Limb (tissue), 2 donors: Measurements from ENCODE around the gene FERMT2.

ENCODE experiments used
- DNase-seq, 2 donors: peaks; one replicate each; pipeline ENCODE4 v3.0.0-alpha.2; 2016; ENCODE audit errors: extremely low spot score in 2 of 2

The FERMT2 gene

DNA sequence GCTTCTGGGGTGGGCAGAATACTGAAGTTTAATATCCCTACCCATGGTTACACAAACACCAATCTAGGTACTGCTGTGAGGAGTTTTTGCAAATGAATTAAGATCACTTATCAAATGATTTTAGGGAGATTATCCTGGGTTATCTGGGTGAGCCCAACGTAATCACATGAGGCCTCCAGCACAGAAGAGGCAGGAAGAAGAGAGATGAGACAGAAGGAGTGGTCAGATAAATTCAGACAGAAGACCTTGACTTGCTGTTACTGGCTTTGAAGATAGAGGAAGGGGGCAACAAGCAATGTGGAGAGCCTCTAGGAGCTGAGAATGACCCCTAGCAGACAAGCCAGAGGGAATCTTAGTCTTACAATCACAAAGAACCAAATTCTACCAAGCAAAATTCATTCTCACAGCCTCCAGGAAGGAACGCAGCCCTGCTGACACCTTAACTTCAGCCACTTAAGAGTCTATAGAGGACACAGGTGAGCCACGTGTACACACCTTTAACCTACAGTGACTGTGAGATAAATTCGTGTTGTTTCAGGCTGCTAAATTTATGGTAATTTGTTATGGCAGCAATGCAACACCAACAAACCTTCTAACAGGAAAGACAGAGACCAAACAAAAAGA is 49.4 kb downstream of the FERMT2 start:
- DNase-seq, result no peak

DNA sequence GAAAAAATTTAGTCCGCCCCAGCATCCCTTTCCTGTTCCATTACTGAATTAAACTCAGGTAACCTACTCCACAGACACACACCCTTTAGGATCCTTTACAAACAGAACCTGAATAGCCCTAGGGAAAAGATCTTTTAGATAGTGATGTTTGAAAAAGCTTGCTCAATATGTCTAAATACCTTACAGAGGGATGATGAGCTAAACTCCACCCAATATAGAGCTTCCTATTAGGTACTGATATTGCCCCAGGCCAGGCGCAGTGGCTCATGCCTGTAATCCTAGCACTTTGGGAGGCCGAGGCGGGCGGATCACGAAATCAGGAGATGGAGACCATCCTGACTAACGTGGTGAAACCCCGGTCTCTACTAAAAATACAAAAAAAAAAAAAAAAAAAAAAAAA is 50.1 kb downstream of the FERMT2 start:
- no peak for DNase-seq

DNA sequence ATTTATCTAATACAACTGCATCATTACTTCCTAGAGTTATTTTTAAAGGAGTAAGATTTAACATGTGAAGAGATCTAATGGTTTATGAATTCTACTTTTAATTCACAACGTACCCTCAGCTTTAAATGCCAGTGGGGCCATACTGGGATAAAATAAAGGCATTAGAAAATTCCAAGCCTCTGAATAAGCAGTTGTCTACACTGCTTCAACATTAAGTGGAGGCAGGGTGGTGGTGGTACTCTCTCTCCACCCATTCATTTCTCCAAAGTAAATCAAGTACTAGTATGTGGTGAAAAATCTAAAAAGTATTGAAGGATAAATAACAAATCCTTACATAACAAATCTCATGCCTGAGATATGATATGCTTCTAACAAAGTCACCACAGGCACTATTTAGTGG is 52.4 kb downstream of the FERMT2 start:
- DNase-seq, result no peak

DNA sequence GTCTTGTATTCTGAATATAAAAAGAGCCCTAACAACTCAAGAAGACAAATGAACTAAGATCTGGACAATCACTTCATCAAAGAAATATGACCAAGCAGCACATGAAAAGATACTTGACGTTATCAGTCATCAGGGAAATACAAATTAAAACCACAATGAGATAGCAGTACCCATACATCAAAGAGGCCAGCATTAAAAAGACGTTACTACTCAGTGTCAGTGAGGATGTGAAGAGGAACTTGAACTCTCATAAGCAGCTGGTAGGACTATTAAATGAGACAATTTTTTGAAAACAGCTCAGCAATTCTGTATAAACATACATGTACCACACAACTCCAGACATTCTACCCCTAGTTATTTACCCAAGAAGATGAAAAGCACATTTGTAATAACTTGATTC is 55.9 kb downstream of the FERMT2 start:
- no peak for DNase-seq

DNA sequence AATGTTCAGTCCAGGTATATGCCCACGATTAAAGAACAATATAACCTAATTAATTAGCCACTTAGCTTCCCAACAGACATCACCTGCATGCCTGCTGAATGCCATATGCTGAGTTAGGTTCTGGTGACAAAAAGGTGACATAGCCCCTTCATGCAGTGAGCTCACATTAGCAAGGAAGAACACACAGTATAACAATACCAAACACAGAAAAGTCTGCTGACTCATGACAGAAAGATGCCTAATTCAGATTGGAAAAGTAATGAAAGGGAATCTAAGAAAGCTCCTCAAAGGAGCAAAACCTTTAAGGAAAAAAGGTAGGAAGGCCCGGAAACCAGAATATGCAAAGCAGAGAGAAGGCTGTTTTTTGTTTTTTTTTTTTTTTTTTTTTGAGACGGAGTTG is 59.0 kb downstream of the FERMT2 start:
- DNase-seq, result no peak

DNA sequence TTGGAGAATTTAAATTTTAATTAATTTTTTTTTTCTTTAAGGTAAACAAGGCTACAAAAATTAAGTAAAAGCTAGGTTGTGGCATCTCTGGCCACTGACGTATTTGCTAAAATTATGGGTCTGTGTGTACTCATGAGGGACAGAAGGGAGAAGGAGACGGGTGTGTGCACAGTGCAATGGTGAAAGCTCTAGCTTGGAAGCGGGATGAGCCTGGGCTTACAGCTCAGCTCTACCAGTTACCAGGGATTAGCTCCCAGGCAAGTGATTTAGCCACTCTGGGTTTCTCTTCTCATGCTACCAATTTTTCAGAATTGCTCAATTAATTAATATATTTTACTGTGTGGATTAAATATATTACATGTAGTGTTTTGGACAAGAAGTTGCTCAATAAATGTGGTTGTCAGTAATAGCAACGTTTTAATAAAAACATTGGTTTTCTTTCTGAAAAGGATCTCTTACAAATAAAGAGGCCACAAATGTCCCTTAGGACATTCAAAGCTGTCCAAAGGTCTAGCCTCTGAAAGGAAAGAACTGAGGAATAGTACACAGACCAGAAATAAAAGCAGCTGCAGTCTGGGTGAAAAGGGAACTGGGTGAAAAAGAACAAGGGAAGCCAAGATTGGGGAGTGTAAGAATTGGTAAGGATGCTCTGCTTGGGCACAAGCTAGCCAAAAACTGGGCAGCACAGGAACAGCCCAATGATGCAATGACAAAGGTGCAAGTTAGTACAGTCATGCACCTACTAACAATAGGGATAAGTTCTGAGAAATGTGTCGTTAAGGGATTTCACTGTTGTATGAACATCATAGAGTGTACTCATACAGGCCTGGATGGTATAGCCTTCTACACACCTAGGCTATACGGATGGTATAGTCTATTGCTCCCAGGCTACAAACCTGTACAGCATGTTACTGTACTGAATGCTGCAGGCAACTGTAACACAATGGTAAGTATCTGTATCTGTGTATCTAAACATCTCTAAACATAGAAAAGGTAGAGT is 61.7 kb downstream of the FERMT2 start:
- DNase-seq, result no peak

DNA sequence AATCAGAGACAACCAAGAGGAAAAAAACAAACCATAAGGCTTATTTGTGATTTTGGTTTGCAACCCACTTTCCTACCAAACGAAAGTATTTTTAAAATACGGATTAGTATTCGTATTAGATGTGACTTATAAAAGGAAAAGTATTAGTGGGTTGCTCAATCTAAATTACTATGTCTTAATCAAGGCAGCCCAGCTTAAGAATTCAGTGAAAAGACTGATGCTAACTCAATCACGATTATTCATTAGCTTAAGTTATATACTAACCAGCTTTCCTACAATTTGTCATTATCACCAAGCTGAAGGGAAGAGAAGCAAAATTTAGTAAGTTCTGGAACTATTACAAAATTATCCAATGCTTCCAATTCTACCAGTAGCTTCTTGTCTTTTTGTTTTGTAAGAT is 62.7 kb downstream of the FERMT2 start:
- no peak for DNase-seq

DNA sequence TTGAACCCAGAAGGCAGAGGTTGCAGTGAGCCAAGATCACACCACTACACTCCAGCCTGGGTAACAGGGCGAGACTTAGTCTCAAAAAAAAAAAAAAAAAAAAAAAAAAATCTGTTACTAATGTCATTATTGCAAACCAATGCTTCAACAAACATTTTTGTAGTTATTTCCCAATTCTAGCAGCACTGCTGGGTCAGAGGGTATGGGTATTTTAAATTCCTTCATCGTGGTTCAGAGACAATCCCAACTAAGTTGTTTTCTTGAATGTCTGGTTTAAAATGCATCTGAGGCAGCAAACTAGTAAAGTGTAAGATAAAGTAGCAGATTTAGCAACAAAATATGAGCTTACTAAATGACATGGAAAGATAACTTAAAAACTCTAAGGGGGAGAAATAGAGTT is 65.6 kb downstream of the FERMT2 start:
- DNase-seq, result no peak

DNA sequence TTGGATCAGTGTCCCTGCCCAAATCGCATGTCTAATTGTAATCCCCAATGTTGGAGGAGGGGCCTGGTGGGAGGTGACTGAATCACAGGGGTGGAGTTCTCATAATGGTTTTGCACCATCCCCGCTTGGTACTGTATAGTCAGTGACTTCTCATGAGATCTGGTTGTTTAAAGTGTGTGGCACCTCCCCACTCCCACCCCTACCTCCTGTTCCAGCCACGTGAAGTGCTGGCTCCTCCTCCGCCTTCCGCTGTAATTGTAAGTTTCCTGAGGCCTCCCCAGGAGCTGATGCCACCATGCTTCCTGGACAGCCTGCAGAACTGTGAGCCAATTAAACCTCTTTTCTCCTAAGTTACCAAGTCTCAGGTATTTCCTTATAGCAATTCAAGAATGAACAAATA is 67.2 kb downstream of the FERMT2 start:
- no peak for DNase-seq

DNA sequence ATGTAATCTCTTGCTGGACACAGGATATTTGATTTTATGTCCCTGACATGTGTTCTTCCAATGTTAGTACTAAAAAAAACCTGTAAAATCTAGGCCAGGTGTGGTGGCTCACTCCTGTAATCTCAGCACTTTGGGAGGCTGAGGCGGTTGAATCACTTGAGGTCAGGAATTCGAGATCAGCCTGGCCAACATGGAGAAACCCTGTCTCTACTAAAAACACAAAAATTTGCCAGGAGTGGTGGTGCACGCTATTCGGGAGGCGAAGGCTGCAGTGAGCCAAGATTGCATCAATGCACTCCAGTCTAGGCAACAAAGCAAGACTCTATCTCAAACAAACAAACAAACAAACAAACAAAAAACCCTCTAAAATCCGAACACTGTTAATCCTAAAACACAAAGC is 68.0 kb downstream of the FERMT2 start:
- no peak for DNase-seq

DNA sequence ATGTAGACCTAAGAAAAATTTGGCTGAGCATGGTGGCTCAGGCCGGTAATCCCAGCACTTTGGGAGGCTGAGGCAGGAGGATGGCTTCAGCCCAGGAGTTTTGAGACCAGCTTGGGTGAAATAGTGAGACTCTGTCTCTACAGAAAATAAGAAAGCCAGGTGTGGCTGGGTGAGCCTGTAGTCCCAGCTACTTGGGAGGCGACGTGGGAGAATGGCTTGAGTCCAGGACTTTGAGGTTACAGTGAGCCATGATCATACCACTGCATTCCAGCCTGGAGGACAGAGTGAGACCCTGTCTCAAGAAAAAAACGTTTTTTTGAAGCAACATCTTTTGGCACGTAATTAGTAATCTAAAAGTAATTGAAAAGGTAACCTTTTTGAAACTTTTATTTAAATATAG is 70.9 kb downstream of the FERMT2 start:
- no peak for DNase-seq

DNA sequence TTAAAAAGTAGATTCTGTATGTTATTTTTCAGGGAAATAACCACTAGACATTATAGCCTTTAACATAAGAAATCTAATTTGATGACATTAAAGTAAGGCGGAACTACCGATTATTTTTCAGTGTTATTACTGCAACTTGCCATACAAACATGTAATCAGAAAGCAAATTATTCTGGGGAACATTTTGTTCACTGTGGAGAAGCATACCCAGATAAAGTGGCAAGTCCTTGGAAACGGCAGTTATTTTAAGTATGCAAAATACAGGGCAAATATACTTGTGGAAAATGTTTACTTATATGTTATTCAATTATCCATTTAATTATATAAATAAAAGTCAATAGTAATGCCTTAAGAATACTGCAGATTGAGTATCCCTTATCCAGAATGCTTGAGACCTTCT is 71.9 kb downstream of the FERMT2 start:
- no peak for DNase-seq

DNA sequence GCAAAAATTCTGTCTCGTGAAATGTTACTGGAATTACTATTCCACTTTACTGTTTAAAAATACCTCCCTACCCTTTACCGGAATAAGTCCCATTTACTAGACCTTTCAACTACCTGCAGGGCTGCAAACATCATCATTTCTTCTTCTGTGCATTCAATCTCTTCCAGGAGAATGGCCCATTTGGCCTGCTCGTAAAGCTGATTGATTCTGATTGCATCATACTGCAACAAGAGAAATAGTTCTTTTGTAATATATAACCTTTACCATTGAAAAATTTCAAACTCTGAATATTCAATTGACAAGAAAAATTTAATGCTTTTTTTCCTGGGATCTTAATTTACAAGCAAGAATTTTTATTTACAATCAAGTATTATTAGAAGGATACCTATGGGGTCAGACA is 72.4 kb downstream of the FERMT2 start:
- no peak for DNase-seq

DNA sequence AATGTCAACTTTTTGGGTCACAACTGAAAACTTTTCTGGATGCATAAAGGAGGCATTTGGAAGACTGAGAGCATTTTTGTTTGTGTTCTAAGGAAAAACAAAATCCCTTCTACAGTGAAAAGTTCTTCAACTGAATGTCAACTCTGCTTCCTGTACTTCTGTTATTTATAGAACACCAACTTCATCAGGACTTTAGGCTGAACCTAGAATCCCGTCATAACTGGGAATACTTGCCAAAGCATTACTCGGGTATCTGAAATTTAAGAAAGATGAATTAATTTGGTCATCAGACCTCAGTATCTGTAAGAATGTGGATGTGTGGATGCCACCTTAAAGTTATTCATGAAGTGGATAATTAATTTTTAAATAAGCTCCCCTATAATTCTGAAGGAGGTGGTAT is 73.2 kb downstream of the FERMT2 start:
- DNase-seq, result no peak

DNA sequence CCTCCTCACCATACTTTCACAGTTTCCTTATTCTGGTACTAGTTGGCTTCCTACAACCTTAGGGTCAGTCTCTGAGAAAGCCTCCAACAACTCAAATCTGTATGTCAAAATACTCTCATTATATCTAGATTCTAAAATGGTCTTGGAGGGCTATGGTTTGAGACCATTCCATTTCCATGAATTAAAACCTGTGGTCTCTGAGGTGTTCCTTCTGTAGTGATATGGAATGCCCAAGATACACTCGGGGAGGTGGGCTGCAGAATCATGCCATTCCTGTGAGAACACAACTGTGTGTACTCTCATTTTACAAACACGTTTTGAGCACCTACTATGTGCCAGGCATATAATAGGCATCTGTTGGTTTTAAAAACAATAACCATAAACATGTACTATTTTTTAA is 74.0 kb downstream of the FERMT2 start:
- no peak for DNase-seq

DNA sequence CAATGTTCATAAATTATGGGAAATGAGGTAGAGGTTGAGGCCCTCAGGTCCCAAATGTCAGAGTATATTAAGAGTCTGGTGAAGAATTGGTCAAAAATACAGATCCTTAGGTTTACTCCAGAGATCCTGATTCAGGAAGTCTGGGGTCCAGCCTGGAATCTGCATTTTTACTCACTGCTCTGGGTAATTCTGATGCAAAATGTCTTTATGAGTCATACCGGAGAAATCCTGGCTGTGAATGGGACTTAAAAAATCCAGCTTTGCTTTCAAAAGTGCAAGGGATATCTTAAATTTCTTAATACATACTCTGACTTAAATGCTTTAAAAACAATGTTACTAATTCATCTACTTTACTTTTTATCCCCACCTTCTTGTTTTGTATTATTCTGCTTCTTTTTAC is 74.5 kb downstream of the FERMT2 start:
- DNase-seq, result no peak

DNA sequence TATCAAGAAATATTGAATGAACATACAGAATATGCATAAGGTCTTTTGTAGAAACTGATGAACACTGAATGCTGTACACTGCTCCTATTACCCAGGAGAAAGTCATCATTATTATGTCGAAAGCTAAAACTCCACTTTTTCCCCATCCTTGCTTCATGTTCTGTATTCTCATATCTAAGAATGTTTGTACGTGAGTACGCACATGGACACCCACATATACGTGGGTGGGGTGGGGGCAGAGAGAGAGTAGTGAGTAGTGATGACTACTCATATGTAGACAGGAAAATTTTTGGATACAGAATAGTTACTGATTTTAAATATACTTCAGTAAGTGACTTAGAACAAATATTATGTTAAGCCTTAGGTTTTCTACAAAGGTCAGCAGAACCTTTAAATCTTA is 75.1 kb downstream of the FERMT2 start:
- no peak for DNase-seq

DNA sequence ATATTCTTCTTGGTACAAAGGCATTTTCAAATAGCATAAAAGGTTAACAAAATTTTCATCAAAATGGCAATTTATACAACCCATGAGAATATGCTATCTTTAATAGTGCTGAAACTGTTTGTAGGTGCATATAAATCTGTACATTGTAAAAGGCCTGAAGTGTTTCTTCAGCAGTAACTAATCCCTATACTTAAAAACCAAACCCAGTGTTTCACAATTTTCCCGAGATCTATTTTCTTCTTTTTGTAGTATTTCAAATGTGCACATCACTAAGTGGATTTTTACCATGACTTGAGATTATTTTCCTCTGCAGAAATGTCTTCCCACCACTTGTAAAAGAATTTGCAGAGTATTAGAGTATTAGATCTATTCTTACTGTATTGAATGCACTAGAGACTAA is 76.5 kb downstream of the FERMT2 start:
- no peak for DNase-seq

DNA sequence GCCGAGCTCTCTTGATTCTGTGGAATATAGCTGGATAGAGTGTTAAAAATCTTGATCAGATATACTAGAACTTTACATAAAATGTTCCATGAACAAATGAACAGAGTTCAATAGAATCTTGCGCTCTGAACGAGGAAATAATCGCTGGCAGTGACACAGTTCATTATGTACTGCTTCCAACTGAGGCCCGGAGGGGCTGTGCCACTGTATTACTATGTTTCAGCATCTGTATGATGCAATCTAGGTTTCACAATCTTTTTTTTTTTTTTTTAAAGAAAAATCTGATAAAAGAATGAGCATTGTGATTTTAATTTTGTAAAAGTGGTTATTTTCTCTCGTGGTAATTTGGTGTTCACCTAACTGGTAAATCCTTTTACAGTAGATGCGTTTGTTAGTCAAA is 77.2 kb downstream of the FERMT2 start:
- no peak for DNase-seq

DNA sequence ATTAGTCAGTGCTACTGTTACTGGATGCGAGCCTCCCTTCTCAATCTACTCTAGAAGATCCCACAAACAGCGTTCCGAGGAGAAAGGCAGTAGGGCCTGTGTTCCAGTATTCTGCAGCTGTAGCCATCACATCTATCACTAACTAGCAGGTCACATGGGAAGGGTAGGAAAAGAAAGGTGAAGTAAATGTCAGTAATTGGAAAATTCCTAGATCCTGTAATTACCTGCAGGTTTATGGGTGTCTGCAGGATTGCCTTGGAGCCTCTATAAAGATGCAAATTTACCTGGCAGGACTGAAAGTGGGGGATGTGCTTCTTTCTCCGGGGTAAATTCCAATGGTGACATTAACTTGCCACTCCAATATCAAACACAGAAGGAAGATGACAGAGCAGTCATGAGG is 77.8 kb downstream of the FERMT2 start:
- no peak for DNase-seq

DNA sequence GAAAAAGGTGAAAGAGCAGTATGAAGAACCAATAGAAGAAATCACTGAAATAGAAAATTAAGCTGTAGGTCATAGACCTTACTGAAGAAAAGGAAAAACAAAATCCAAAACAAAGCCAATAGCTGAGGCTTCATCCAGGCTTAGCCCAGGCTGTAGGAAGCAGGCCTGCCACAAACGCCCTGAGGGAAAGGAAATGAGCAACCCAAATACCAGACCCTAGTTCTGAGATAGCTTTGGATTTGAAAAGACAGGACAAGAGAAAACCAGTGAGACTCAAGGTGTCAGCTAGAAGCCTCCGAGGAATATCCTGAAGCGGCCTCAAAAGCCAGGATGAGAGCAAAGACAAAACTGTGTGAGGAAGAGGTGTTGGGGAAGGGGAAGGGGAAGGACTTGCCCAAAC is 79.2 kb downstream of the FERMT2 start:
- no peak for DNase-seq

DNA sequence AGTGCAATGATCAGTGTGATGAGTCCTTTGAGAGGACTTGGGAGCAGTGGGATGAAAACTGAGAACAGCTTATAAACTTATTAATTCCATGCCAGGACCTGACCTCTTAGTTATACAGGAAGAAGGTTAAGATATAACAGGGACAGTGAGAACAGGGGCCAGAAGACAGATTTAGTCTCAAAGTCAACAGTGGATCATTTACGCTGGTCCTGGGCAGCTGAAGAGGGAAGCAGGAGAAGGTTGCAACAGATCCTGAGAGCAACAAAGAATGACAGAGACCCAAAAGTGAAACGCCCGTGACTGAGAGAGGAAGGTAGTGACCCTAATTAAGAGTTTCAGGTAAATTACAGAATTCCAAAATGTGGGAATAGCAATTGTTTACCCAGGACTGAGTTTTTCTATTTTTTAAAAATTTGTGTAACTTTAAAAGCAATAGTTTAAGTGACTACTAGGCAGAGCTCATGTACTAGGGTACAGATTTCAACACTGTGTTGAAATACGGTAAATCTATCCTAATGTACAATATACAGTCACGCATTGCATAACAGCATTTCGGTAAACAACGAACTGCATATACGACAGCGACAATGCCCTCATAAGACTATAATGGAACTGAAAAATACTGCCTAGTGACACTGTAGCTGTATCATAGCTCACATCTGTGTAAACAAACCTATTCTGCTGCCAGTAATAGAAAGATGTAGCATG is 81.8 kb downstream of the FERMT2 start:
- DNase-seq, result no peak
